ENCODE data around the gene KRTAP4-12. TPM values are rescaled to one million over a fixed set of nuclear protein-coding genes. Genes with fewer than 3 reads are reported as not detected.
"Not testable (repeated sequence)": the region's sequence is repeated elsewhere in the genome, so short reads cannot be mapped to it uniquely, and the experiment has no call there.

The KRTAP4-12 gene
- total and polyA plus RNA-seq, 10 of the 15 experiments (the other 5 are each of a cell fraction or from before 2014, with no cell fraction given) = not detected

DNA sequence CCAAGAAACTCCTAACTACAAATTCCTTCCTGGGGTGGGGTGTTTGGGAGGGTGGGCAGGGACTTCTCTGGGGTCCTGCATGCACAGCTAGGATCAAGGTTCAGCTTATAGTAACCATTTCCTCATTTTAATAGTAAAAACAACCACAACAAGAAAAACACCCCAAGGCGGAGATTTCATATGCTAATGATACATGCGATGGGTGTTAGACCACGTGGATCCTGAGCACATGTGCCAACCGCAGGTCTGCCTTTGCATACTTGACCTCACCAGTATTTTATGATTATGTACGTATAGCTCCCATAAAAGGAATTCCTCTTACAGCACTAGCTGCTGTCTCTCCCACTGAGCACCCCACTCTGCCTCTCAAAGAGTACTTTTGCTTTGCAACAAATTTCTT is 7.7 kb downstream of the KRTAP4-12 start:
- Histone ChIP-seq H3K4me2 (ENCODE audit: control insufficient read depth, insufficient read depth) (no peak overlapping the region), H3K27ac (ENCODE audit: control insufficient read depth, insufficient read depth) (no peak overlapping the region), H3K9me3 (replicated peaks; ENCODE audit: control insufficient read depth, insufficient read depth, low read length) (no peaks in the 10 kb centered on the region), H2AFZ (ENCODE audit: control insufficient read depth, low read depth, low read length) (no peak overlapping the region), H3K4me3 (no peak overlapping the region), H3K4me1 (ENCODE audit: control insufficient read depth, insufficient read depth, low read length) (no peaks in the 10 kb centered on the region), H4K20me1 (ENCODE audit: control insufficient read depth, insufficient read depth) (no peaks in the 10 kb centered on the region), H3K27me3 (replicated peaks in 1 of 2; ENCODE audit: control insufficient read depth in 2 of 2, insufficient read depth in 2 of 2, low read length in 1 of 2) (no peaks in the 10 kb centered on the region), H3K9ac (ENCODE audit: control insufficient read depth, insufficient read depth, low read length) (no peak overlapping the region), H3K79me2 (ENCODE audit: control insufficient read depth, insufficient read depth, low read length) (no peaks in the 10 kb centered on the region), H3K36me3 (ENCODE audit: control insufficient read depth in 2 of 2, insufficient read depth in 2 of 2, low read length in 1 of 2) (no peaks in the 10 kb centered on the region)
- in situ Hi-C loops (cut with MboI) = no loop called here
- CTCF ChIA-PET = interaction anchor here (0.6 kb wide), 1 partner anchor 316 kb away, joined by 5 read pairs; no protein-coding TSS in a partner anchor
- POLR2A ChIA-PET = no interaction called here
- intact Hi-C loops (cut with micrococcal nuclease; ENCODE audit: unreplicated experiment) = no loop called here
- SMC1A ChIA-PET (ENCODE audit: uncharacterized antibody, unreplicated experiment) = no interaction called here
- no TSS peak for BruUV-seq (replicated peaks)
- 2% methylated on average over 5 of the region's 5 CpGs for WGBS (ENCODE audit: insufficient coverage, insufficient replicate concordance, low lambda C conversion rate, missing lambda C conversion rate)
- DNase-seq (ENCODE audit: low read depth, low spot score) (no peak), FAIRE-seq (no peak), ATAC-seq (no peak)
- RAD21 ChIA-PET (ENCODE audit: unreplicated experiment) = no interaction called here
- TF ChIP-seq MTA3 (IDR thresholded peaks at IDR 0.05; ENCODE audit: borderline replicate concordance, low read length) = no peak
- TF ChIP-seq SPI1 (IDR thresholded peaks at IDR 0.05; ENCODE audit: borderline replicate concordance, insufficient read depth, low read depth, low read length) = 0 out of 2 replicates have a peak, but pooled peaks have one; percentile 6

DNA sequence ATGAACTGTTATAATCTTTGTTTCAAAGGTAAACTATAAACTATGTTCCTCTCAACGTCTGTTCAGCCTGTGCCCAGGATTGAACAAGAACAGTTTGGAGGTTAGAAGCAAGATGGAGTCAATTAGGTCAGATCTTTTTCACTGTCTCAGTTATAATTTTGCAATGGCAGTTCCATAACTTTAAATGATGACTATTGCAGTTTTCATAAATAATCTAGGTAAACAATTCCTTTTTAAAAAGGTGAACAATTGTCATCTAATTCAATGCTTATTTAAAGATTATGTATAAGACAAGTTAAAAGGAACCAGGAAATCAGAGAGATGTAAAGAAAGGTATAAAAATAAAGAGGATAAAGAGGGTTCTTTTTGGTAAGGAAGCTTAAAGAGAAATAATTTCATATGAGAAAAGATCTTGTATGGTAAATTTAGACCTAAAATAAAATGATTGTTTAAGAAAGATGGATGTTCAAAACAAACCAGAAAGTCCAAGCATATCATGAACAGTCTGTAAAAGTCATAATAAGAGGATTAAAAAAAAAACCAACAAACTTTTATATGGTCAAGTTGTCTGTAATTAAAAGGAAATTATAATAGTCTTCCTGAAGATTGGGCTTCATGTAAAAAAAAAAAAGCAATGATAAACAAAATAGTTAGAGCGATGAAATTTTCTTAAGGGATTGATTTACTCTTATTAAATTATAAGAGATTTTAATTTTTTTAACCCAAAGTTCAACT is 12.7 kb downstream of the KRTAP4-12 start:
- POLR2A ChIA-PET = no interaction called here
- intact Hi-C loops (cut with micrococcal nuclease; ENCODE audit: unreplicated experiment) = no loop called here

DNA sequence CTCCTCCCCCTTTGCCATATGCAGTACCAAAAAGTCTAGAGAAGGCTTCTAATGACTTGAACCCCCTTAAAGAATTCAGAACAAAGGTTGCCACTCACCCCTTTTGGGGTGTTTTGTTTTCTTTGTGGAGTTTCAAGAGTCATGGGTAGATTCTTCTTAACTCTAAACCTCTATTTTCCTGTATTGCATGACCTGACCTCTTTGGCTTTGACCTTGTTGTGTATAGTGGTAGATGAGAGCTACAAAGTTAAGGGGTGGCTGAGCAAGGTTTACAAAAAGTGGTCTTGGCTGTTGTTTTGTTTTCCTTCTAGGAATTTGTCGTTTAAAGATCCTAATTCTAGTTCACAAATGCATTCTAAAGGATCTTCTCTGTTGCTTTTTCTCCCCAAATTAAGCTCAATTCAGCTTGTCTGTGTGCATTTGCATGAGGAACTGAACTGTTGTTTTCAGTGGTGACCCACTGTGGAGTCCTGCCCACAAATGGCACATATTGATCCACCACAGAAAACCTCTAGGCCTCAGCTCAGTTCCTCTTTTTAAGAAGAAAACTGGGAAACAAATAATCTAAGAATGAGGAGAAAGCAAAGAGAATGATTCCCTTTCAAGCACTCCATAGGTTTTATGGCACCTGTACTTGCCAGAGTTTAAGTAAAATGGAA is 15.1 kb downstream of the KRTAP4-12 start:
- RAD21 ChIA-PET (ENCODE audit: unreplicated experiment); H3K4me3 ChIP-seq; H3K36me3 ChIP-seq (ENCODE audit: control insufficient read depth in 2 of 2, insufficient read depth in 2 of 2, low read length in 1 of 2); H2AFZ ChIP-seq (ENCODE audit: control insufficient read depth, low read depth, low read length); H3K9ac ChIP-seq (ENCODE audit: control insufficient read depth, insufficient read depth, low read length); in situ Hi-C loops (cut with MboI); FAIRE-seq; H3K4me1 ChIP-seq (ENCODE audit: control insufficient read depth, insufficient read depth, low read length); DNase-seq (ENCODE audit: low read depth, low spot score); intact Hi-C loops (cut with micrococcal nuclease; ENCODE audit: unreplicated experiment); H3K79me2 ChIP-seq (ENCODE audit: control insufficient read depth, insufficient read depth, low read length); CTCF ChIA-PET; SMC1A ChIA-PET (ENCODE audit: uncharacterized antibody, unreplicated experiment); H3K9me3 ChIP-seq (replicated peaks; ENCODE audit: control insufficient read depth, insufficient read depth, low read length); H3K27ac ChIP-seq (ENCODE audit: control insufficient read depth, insufficient read depth); H3K27me3 ChIP-seq (replicated peaks in 1 of 2; ENCODE audit: control insufficient read depth in 2 of 2, insufficient read depth in 2 of 2, low read length in 1 of 2); POLR2A ChIA-PET; BruUV-seq (replicated peaks); H4K20me1 ChIP-seq (ENCODE audit: control insufficient read depth, insufficient read depth); ATAC-seq: not testable (repeated sequence)
- 0% methylated on average over 1 of the region's 1 CpG for WGBS (ENCODE audit: insufficient coverage, insufficient replicate concordance, low lambda C conversion rate, missing lambda C conversion rate)
- 0 out of 2 replicates have a peak overlapping the region, but pooled peaks have one; percentile 7 for H3K4me2 ChIP-seq (ENCODE audit: control insufficient read depth, insufficient read depth)

More for the DNA sequence above, 12.7 kb downstream of the KRTAP4-12 start:
- Histone ChIP-seq H2AFZ (ENCODE audit: control insufficient read depth, low read depth, low read length) (no peak overlapping the region), H3K9ac (ENCODE audit: control insufficient read depth, insufficient read depth, low read length) (no peak overlapping the region), H3K27ac (ENCODE audit: control insufficient read depth, insufficient read depth) (no peak overlapping the region), H3K79me2 (ENCODE audit: control insufficient read depth, insufficient read depth, low read length) (no peaks in the 10 kb centered on the region), H4K20me1 (ENCODE audit: control insufficient read depth, insufficient read depth) (no peaks in the 10 kb centered on the region), H3K4me2 (ENCODE audit: control insufficient read depth, insufficient read depth) (no peak overlapping the region), H3K27me3 (replicated peaks in 1 of 2; ENCODE audit: control insufficient read depth in 2 of 2, insufficient read depth in 2 of 2, low read length in 1 of 2) (no peaks in the 10 kb centered on the region), H3K4me1 (ENCODE audit: control insufficient read depth, insufficient read depth, low read length) (no peaks in the 10 kb centered on the region), H3K36me3 (ENCODE audit: control insufficient read depth in 2 of 2, insufficient read depth in 2 of 2, low read length in 1 of 2) (no peaks in the 10 kb centered on the region), H3K9me3 (replicated peaks; ENCODE audit: control insufficient read depth, insufficient read depth, low read length) (no peaks in the 10 kb centered on the region), H3K4me3 (no peak overlapping the region)
- SMC1A ChIA-PET (ENCODE audit: uncharacterized antibody, unreplicated experiment) = no interaction called here
- WGBS (ENCODE audit: insufficient coverage, insufficient replicate concordance, low lambda C conversion rate, missing lambda C conversion rate) = 24% methylated on average over 2 of the region's 2 CpGs
- FAIRE-seq (no peak), ATAC-seq (no peak), DNase-seq (ENCODE audit: low read depth, low spot score) (no peak)
- RAD21 ChIA-PET (ENCODE audit: unreplicated experiment) = no interaction called here
- CTCF ChIA-PET = no interaction called here
- no TSS peak for BruUV-seq (replicated peaks)
- in situ Hi-C loops (cut with MboI) = no loop called here
- TF ChIP-seq DPF2 (IDR thresholded peaks at IDR 0.05) (no peak), BACH1 (IDR thresholded peaks at IDR 0.05; ENCODE audit: borderline replicate concordance) (no peak), POLR2AphosphoS5 (IDR thresholded peaks at IDR 0.05; ENCODE audit: low read length) (no peak), TCF12 (IDR thresholded peaks at IDR 0.05; ENCODE audit: low read depth, low read length) (no peak), SUZ12 (IDR thresholded peaks at IDR 0.05; ENCODE audit: unreplicated experiment) (no peak)
- TF ChIP-seq, protein P1, sequence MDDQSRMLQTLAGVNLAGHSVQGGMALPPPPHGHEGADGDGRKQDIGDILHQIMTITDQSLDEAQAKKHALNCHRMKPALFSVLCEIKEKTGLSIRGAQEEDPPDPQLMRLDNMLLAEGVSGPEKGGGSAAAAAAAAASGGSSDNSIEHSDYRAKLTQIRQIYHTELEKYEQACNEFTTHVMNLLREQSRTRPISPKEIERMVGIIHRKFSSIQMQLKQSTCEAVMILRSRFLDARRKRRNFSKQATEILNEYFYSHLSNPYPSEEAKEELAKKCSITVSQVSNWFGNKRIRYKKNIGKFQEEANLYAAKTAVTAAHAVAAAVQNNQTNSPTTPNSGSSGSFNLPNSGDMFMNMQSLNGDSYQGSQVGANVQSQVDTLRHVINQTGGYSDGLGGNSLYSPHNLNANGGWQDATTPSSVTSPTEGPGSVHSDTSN (IDR thresholded peaks at IDR 0.05; ENCODE audit: insufficient replicate concordance, low read depth, low read length) = no peak

All from GM12878 (cell line).